Activated naive CD4-positive, alpha-beta T cell treated with anti-CD3 and anti-CD28 coated beads for 36 hours (primary cell): ENCODE data around the gene ELOVL5. TPM values are rescaled to one million over a fixed set of nuclear protein-coding genes. Genes with fewer than 3 reads are reported as not detected.
"Not testable (repeated sequence)": the region's sequence is repeated elsewhere in the genome, so short reads cannot be mapped to it uniquely, and the experiment has no call there.

Experiments used
- CTCF ChIA-PET: fragments of 350-600 bp; sonication (Branson Sonifier 250); formaldehyde crosslinking; loops from one replicate; lab custom pipeline; 2021; ENCODE audit warnings: antibody characterized with exemption; lab: Charles Lee
- DNase-seq: peaks from one replicate; pipeline ENCODE4 v3.0.0-alpha.2; 2020
- H3K27ac Mint-ChIP-seq: one replicate; pipeline ENCODE4 v1.8.0; 2021; ENCODE audit warnings: mild to moderate bottlenecking, mixed read lengths
- H3K27me3 Mint-ChIP-seq: one replicate; pipeline ENCODE4 v1.8.0; 2021; ENCODE audit warnings: low read depth, mixed read lengths
- H3K36me3 Mint-ChIP-seq: one replicate; pipeline ENCODE4 v1.8.0; 2021; ENCODE audit warnings: low read depth, mixed read lengths
- H3K4me1 Mint-ChIP-seq: one replicate; pipeline ENCODE4 v1.8.0; 2021; ENCODE audit warnings: low read depth, mixed read lengths
- H3K4me3 Mint-ChIP-seq: one replicate; pipeline ENCODE4 v1.8.0; 2021; ENCODE audit warnings: mild to moderate bottlenecking, moderate library complexity, mixed read lengths
- H3K9me3 Mint-ChIP-seq: one replicate; pipeline ENCODE4 v1.8.0; 2021; ENCODE audit warnings: mixed read lengths
- intact Hi-C: fragments of 100-400 bp; cut with micrococcal nuclease; formaldehyde crosslinking; loops from one replicate; pipeline ENCODE4 v1.15.1; 2023
- total RNA-seq, 2 experiments: library from RNA; stranded (reverse); gene quantifications; one replicate each; pipeline ENCODE4 v1.2.3, GENCODE V29; 2021

ELOVL5 gene
- total RNA-seq, 2 experiments from 2014 or later, result 132 to 136 TPM

DNA sequence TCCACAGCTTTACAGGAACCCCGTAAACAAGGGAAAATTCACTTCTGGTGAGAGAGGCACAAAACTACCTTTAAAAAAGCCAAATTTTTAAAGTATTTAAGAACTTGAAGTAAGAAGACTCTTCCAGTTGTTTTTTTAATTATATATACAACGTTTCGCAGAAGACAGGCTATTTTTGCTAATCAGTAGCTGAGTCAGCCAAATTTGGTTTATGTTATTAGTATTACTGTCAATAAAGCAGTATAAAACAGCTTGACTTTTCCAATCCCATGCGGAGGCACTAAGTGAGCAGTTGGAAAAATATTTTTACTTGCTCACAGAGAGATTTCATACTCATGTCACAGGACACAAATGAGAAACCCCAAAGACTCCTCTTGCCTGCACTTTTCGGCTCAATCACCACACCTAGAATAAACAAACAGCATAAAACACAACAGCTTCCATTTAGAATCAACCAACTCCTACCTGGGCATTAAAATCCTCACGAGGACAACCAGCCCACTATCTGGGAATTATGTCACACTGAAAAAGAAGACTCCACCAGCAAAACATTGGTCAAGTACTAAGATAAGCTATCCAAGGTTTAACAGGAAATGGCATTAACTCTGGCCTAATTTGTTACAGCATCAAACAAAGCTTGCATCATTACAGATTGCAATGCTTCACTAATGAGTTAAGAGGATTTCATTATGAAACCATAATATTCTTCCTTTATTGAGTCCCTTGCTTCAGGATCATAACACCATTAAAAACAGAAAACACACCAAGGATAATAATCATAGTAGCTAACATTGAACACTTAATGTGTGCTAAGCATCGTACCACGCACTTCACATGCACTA, 26.3 kb downstream of the ELOVL5 start:
- peaks cover 56% of the 10 kb centered on the region for H3K4me1 Mint-ChIP-seq
- intact Hi-C loops, result loop anchor here (1.0 kb wide), 4 partner anchors 13 to 37 kb away; no protein-coding TSS in a partner anchor
- DNase-seq, result no peak
- H3K36me3 Mint-ChIP-seq, result peaks cover 13% of the 10 kb centered on the region
- no peaks in the 10 kb centered on the region for H3K9me3 Mint-ChIP-seq
- peak overlapping the region; percentile 24 for H3K27ac Mint-ChIP-seq
- H3K27me3 Mint-ChIP-seq, result no peaks in the 10 kb centered on the region
- H3K4me3 Mint-ChIP-seq, result no peak overlapping the region
- CTCF ChIA-PET, result interaction anchor here (1.0 to 1.3 kb wide), 3 partner anchors 12 to 25 kb away, joined by 3 to 4 read pairs (median 3); no protein-coding TSS in a partner anchor

DNA sequence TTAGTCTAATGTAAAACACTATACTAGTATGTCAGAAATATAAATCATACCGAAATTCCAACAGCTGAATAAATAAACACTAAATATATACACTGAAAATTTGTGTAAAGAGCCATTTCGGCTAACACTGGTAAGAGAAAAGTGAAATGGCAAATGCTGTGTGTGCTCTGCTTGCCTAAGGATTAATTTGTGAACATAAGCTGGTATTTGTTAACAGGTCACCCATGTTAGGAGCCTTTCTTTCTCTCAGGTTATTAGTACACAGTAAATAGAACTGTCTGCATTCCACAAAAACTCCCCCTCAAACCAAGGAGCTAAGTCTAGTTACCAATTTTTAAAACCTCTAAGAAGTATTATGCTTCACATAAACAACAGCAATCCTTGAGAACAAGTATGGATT, 27.0 kb downstream of the ELOVL5 start:
- H3K27me3 Mint-ChIP-seq, result no peaks in the 10 kb centered on the region
- H3K4me3 Mint-ChIP-seq, result no peak overlapping the region
- no peaks in the 10 kb centered on the region for H3K9me3 Mint-ChIP-seq
- CTCF ChIA-PET, result interaction anchor here (1.0 to 1.3 kb wide), 3 partner anchors 11 to 26 kb away, joined by 3 to 4 read pairs (median 3); no protein-coding TSS in a partner anchor
- DNase-seq, result no peak
- no peak overlapping the region for H3K27ac Mint-ChIP-seq
- intact Hi-C loops, result no loop called here
- peaks cover 12% of the 10 kb centered on the region for H3K36me3 Mint-ChIP-seq
- peaks cover 53% of the 10 kb centered on the region for H3K4me1 Mint-ChIP-seq

DNA sequence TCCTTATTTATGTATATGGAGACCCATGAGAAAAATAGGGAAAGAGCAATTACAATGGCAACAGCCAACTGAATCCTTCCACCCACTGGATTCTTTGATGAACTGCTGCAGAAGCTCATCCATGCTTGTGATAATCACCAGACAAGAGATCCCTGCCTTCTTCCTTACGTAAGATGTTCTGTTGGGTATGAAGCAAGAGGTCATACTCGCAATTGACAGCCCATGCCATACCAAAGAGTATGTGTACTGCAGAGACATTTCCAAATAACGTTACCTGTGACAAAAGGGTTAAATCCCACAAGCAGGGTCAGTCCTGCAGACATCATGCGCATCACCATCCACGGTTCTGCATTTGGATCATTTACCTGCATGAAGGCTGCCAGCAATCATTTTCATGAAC, 27.8 kb downstream of the ELOVL5 start:
- DNase-seq, result no peak
- Mint-ChIP-seq H3K4me1 (peaks cover 52% of the 10 kb centered on the region), H3K27me3 (no peaks in the 10 kb centered on the region), H3K4me3 (no peak overlapping the region), H3K36me3 (peaks cover 12% of the 10 kb centered on the region), H3K27ac (no peak overlapping the region), H3K9me3 (no peaks in the 10 kb centered on the region)
- CTCF ChIA-PET, result interaction anchor here (0.6 to 1.3 kb wide), 2 partner anchors 10 to 147 kb away, joined by 3 to 4 read pairs; no protein-coding TSS in a partner anchor
- intact Hi-C loops, result no loop called here

DNA sequence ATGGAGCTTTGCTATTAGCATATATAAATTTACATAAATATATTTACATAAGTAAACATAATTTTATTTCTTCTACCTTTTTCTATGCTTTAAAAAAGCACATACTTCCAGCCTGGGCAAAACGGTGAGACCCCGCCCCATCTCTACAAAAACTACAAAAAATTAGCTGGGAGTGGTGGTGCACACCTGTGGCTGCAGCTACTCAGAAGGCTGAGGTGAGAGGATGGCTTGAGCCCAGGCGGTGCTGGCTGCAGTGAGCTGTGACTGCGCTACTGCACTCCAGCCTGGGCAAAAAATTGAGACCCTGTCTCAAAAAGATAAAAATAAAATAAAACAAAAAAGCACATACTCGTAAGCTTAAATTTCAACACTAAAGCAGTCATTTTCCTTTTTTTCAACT, 30.3 kb downstream of the ELOVL5 start:
- no peak for DNase-seq
- Mint-ChIP-seq H3K36me3 (peaks cover 11% of the 10 kb centered on the region), H3K9me3 (no peaks in the 10 kb centered on the region), H3K4me1 (peaks cover 58% of the 10 kb centered on the region), H3K27ac (no peak overlapping the region), H3K27me3 (no peaks in the 10 kb centered on the region), H3K4me3 (no peak overlapping the region)
- intact Hi-C loops, result no loop called here
- CTCF ChIA-PET, result no interaction called here

DNA sequence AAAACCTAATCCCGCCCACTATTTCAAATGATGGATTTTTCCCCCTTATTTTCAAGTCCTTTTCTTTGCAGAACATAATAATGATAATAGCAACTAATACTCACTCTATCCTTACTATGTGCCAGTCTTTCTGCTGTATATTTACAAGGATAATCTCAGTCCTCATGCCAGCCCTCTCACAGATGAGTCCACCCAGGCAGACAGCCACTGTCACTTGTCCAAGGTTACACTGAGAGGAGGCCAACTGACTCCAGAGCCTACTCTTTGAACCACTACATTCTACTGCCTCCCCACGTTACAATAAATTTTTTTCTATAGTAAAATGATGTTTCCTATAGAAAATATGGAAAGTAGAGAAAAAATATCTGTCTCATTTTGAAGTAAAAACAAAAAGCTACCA, 30.9 kb downstream of the ELOVL5 start:
- CTCF ChIA-PET, result no interaction called here
- peaks cover 9% of the 10 kb centered on the region for H3K36me3 Mint-ChIP-seq
- intact Hi-C loops, result no loop called here
- DNase-seq, result no peak
- H3K4me1 Mint-ChIP-seq, result peaks cover 58% of the 10 kb centered on the region
- H3K9me3 Mint-ChIP-seq, result no peaks in the 10 kb centered on the region
- H3K27me3 Mint-ChIP-seq, result no peaks in the 10 kb centered on the region
- no peak overlapping the region for H3K27ac Mint-ChIP-seq
- no peak overlapping the region for H3K4me3 Mint-ChIP-seq

DNA sequence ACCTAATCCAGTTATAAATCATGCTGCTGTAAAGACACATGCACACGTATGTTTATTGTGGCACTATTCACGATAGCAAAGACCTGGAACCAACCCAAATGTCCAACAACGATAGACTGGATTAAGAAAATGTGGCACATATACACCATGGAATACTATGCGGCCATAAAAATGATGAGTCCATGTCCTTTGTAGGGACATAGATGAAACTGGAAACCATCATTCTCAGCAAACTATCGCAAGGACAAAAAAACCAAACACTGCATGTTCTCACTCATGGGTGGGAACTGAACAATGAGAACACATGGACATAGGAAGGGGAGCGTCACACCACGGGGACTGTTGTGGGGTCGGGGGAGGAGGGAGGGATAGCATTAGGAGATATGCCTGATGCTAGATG, 31.5 kb downstream of the ELOVL5 start:
- peaks cover 58% of the 10 kb centered on the region for H3K4me1 Mint-ChIP-seq
- H3K9me3 Mint-ChIP-seq, H3K36me3 Mint-ChIP-seq, H3K4me3 Mint-ChIP-seq, H3K27ac Mint-ChIP-seq, DNase-seq, intact Hi-C loops, H3K27me3 Mint-ChIP-seq, CTCF ChIA-PET: not testable (repeated sequence)

DNA sequence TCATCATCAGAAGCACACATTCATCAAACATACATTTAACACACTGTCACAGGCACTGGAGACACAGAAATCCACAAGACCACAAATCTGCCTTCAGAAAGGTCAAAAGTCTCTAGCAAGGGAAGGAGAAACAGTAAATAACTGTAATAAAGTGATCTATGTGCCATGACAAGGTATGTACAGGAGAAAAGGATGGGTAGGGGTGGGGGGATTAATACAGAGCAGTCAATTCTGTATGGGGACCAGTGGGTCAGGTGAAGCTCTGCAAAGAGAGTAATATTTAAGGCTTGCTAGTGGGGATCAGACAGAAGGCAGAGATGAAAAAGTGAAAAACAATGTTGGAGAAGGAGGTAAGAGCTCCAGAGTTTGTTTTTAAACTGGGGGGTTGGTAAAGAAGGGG, 32.6 kb downstream of the ELOVL5 start:
- intact Hi-C loops, result no loop called here
- CTCF ChIA-PET, result no interaction called here
- no peaks in the 10 kb centered on the region for H3K9me3 Mint-ChIP-seq

DNA sequence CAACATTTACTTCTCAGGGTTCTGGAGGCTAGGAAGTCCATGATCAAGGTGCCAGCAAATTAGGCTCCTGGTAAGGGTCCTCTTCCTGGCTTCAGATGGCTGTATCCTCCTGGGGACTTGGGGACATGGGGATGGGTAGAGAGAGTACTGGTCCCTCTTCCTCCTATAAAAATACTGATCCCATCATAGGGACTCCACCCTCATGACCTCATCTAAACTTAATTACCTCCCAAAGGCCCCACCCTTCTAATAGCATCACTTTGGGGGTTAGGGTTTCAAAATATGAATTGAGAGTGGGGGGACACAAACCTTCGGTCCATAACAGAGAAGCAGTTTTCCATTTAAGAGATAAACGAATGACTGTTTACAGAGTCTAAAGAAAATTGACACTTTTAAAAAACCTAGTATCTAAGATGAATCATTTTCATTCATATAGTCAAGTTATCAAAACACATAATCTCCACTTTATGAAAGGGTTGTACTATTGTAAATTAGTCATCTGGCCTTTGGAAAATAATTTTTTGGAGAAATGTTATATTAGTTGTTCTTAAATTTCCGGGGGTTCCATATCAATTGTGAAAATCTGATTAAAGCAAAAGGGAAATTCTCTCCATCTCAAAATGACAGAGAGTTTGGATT, 33.5 kb downstream of the ELOVL5 start:
- CTCF ChIA-PET, result interaction anchor here (0.5 kb wide), 1 partner anchor 663 kb away, joined by 3 read pairs; no protein-coding TSS in a partner anchor
- H3K27me3 Mint-ChIP-seq, result no peaks in the 10 kb centered on the region
- H3K9me3 Mint-ChIP-seq, result no peaks in the 10 kb centered on the region
- peaks cover 70% of the 10 kb centered on the region for H3K4me1 Mint-ChIP-seq
- intact Hi-C loops, result loop anchor here (1.0 kb wide), 1 partner anchor 8 kb away; no protein-coding TSS in a partner anchor
- H3K4me3 Mint-ChIP-seq, result no peak overlapping the region
- DNase-seq, result no peak
- H3K36me3 Mint-ChIP-seq, result peaks cover 11% of the 10 kb centered on the region
- H3K27ac Mint-ChIP-seq, result peak overlapping the region; percentile 24

More for the DNA sequence above, 32.6 kb downstream of the ELOVL5 start:
- Mint-ChIP-seq H3K4me3 (no peak overlapping the region), H3K27ac (no peak overlapping the region), H3K27me3 (no peaks in the 10 kb centered on the region), H3K36me3 (peaks cover 14% of the 10 kb centered on the region), H3K4me1 (peaks cover 62% of the 10 kb centered on the region)
- DNase-seq, result no peak

DNA sequence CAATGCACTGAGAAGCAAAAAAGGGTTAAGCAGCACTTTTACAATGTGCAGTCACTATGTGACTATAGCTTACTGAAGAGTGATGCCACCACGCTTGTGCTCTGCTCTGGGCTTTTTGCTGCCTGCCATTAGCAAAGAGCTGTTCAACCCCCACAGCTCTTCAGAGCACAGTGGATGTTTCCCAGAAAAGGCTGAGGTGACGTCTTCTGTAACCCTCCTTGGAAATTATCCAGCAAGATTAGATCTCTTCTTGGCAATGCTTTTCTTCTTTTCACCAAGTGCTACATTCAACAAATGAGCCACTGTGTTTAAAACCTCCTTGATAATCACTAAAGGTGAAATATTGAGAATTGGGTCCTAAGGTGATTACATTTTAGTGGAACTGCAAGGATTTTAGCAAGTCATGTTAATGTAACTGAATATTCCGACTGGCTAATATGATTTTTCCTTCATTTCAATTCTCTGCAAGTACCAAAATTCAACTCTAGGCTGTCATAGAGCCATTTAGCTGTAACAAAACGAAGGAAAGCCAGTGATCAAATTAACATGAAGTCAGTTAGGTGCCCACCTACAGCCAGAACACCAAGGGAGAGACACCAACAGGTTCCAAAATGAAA, 34.9 kb downstream of the ELOVL5 start:
- DNase-seq, result no peak
- CTCF ChIA-PET, result no interaction called here
- H3K4me3 Mint-ChIP-seq, result no peak overlapping the region
- no peaks in the 10 kb centered on the region for H3K9me3 Mint-ChIP-seq
- peaks cover 80% of the 10 kb centered on the region for H3K4me1 Mint-ChIP-seq
- intact Hi-C loops, result no loop called here
- no peak overlapping the region for H3K27ac Mint-ChIP-seq
- H3K27me3 Mint-ChIP-seq, result no peaks in the 10 kb centered on the region
- H3K36me3 Mint-ChIP-seq, result peaks cover 11% of the 10 kb centered on the region

DNA sequence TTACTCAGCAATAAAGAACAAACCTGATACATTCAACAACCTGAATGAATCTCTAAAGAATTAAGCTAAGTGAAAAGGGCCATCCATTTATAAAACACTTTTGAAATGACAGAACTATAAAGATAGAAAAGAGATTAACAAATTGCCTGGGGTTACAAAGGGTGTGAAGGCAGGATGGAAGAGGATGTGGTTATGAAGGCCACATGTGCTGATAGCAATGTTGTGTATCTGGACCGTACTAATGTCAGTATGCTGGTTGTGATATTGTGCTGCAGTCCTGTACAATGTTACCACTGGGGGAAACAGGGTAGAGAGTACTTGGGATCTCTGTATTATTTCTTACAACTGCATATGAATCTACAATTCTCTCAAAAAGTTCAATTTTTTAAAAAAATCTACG, 36.4 kb downstream of the ELOVL5 start:
- H3K4me3 Mint-ChIP-seq, result no peak overlapping the region
- H3K27me3 Mint-ChIP-seq, result no peaks in the 10 kb centered on the region
- DNase-seq, result no peak
- no peaks in the 10 kb centered on the region for H3K9me3 Mint-ChIP-seq
- no peak overlapping the region for H3K27ac Mint-ChIP-seq
- peaks cover 91% of the 10 kb centered on the region for H3K4me1 Mint-ChIP-seq
- intact Hi-C loops, result no loop called here
- CTCF ChIA-PET, result interaction anchor here (0.6 to 1.0 kb wide), 2 partner anchors 16 to 907 kb away, joined by 3 read pairs; no protein-coding TSS in a partner anchor
- H3K36me3 Mint-ChIP-seq, result peaks cover 10% of the 10 kb centered on the region

DNA sequence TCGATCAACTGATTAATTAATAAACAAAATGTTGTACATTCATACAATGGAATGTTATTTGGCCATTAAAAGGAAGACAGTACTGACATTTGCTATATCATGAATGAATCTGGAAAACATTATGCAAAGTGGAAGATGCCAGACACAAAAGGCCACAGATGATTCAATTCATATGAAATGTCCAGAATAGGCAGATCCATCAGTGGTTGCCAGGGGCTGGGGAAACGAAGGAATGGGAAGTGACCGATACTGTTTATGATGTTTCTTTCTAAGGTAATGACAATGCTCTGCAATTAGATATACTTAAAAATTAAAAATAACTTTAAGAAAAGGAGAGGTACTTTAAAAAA, 37.2 kb downstream of the ELOVL5 start:
- no peaks in the 10 kb centered on the region for H3K27me3 Mint-ChIP-seq
- no peaks in the 10 kb centered on the region for H3K9me3 Mint-ChIP-seq
- peaks cover 8% of the 10 kb centered on the region for H3K36me3 Mint-ChIP-seq
- peaks cover 95% of the 10 kb centered on the region for H3K4me1 Mint-ChIP-seq
- no peak overlapping the region for H3K4me3 Mint-ChIP-seq
- intact Hi-C loops, result no loop called here
- peak overlapping the region; percentile 19 for H3K27ac Mint-ChIP-seq
- no peak for DNase-seq
- CTCF ChIA-PET, result interaction anchor here (1.0 kb wide), 1 partner anchor 17 kb away, joined by 3 read pairs; no protein-coding TSS in a partner anchor
